HepG2 (cell line): Measurements from ENCODE around the gene MIF4GD. TPM values are rescaled to one million over a fixed set of nuclear protein-coding genes. Genes with fewer than 3 reads are reported as not detected.

Experiments used
- ATAC-seq: fragments of 200-7000 bp; cut with Tn5 transposase; 3 replicates; pipeline ENCODE4 v1.9.1; 2020; ENCODE audit warnings: mild to moderate bottlenecking, moderate library complexity
- BruUV-seq: library from RNA; stranded (reverse); fragments of 400-500 nt; replicated peaks from 2 replicates; lab custom pipeline; 2021; lab: Mats Ljungman, UMichigan
- CTCF ChIA-PET: fragments of 300-600 bp; formaldehyde crosslinking; extraction: SDS; loops from one replicate; lab custom pipeline; 2021; ENCODE audit warnings: low total read pairs, inconsistent platforms, low intra/inter-chr PET ratio; lab: Yijun Ruan, JAX
- POLR2A ChIA-PET: fragments of 350-600 bp; sonication (Branson Sonifier 250); formaldehyde crosslinking; loops from one replicate; lab custom pipeline; 2020; ENCODE audit warnings: antibody characterized with exemption, inconsistent platforms; lab: Yijun Ruan, JAX
- DNase-seq: peaks from one replicate; pipeline ENCODE4 v3.0.0-alpha.2; 2015; ENCODE audit warnings: low spot score
- FAIRE-seq: peaks from 3 replicates; lab custom pipeline; 2011; peaks lifted over from hg19 to GRCh38; lab: Jason Lieb, UNC
- H2AFZ ChIP-seq: one replicate; pipeline ENCODE4 v1.6.1; 2011; ENCODE audit warnings: low read length, inconsistent platforms
- H3K27ac ChIP-seq: fragments of 300-600 bp; 3 replicates; pipeline ENCODE4 v1.8.0; 2011; ENCODE audit warnings: mixed run types, mild to moderate bottlenecking, mixed read lengths, low read length, inconsistent platforms; ENCODE audit not compliant: insufficient read depth; ENCODE audit errors: extremely low read length
- H3K27me3 ChIP-seq, 2 experiments: fragments of 200-600 bp in 1 of 2; 2 replicates in 1 of 2; 3 replicates in 1 of 2; pipeline versions ENCODE4 v1.6.0 to v1.8.0; 2011; ENCODE audit warnings: low read length in 2 of 2, mild to moderate bottlenecking in 2 of 2, moderate library complexity in 2 of 2, inconsistent platforms in 1 of 2; ENCODE audit not compliant: insufficient read depth in 2 of 2, control insufficient read depth in 1 of 2
- H3K36me3 ChIP-seq, 2 experiments: fragments of 200-600 bp in 1 of 2; replicated peaks in 1 of 2; 2 replicates in 1 of 2; 3 replicates in 1 of 2; pipeline versions ENCODE4 v1.5.1 to v1.8.0; 2011; ENCODE audit warnings: low read length in 2 of 2, inconsistent platforms in 1 of 2; ENCODE audit not compliant: insufficient read depth in 2 of 2, control insufficient read depth in 1 of 2
- H3K4me1 ChIP-seq: 2 replicates; pipeline ENCODE4 v1.5.1; 2012; ENCODE audit warnings: low read length, inconsistent platforms; ENCODE audit not compliant: insufficient read depth
- H3K4me2 ChIP-seq: 2 replicates; pipeline ENCODE4 v1.6.0; 2011; ENCODE audit warnings: low read depth, low read length, inconsistent platforms
- H3K4me3 ChIP-seq, 3 experiments: fragments of 200-600 bp in 1 of 3; sonication (generic), shearing (Covaris generic) in 1 of 3; replicated peaks in 1 of 3; 2 replicates each; pipeline ENCODE4 v1.5.1; 2011 to 2016; ENCODE audit warnings: low read length in 3 of 3, inconsistent platforms in 2 of 3, low read depth in 2 of 3, mild to moderate bottlenecking in 2 of 3, control low read depth in 1 of 3, mixed read lengths in 1 of 3; ENCODE audit not compliant: insufficient read depth in 1 of 3
- H3K79me2 ChIP-seq: one replicate; pipeline ENCODE4 v1.6.1; 2011; ENCODE audit warnings: low read length, inconsistent platforms; ENCODE audit not compliant: insufficient read depth
- H3K9ac ChIP-seq: 2 replicates; pipeline ENCODE4 v1.6.0; 2011; ENCODE audit warnings: mild to moderate bottlenecking, low read depth, low read length, inconsistent platforms; ENCODE audit not compliant: insufficient read depth
- H3K9me3 ChIP-seq: 2 replicates; pipeline ENCODE4 v1.5.1; 2012; ENCODE audit warnings: mild to moderate bottlenecking, low read length
- H4K20me1 ChIP-seq: 2 replicates; pipeline ENCODE4 v1.6.0; 2011; ENCODE audit warnings: inconsistent platforms, mild to moderate bottlenecking, low read length, moderate library complexity; ENCODE audit not compliant: insufficient read depth
- ARNTL ChIP-seq: sonication (generic); formaldehyde crosslinking; IDR thresholded peaks from 2 replicates; pipeline ENCODE4 v1.4.0; 2020; ENCODE audit warnings: mild to moderate bottlenecking, missing genetic modification reagents
- ERF ChIP-seq: IDR thresholded peaks from 2 replicates; pipeline ENCODE4 v1.6.1; 2018; ENCODE audit warnings: missing biosample characterization, missing genetic modification reagents
- FIP1L1 ChIP-seq: fragments of 200-400 bp; formaldehyde crosslinking; IDR thresholded peaks from 2 replicates; pipeline ENCODE4 v1.6.1; 2018; ENCODE audit warnings: low read depth, mild to moderate bottlenecking, low read length, moderate library complexity, borderline replicate concordance; ENCODE audit not compliant: insufficient read depth
- GFI1 ChIP-seq: sonication (generic); formaldehyde crosslinking; IDR thresholded peaks from 2 replicates; pipeline ENCODE4 v1.5.0; 2020; ENCODE audit warnings: missing genetic modification reagents, mild to moderate bottlenecking, borderline replicate concordance
- RFX1 ChIP-seq: fragments of 450-650 bp; IDR thresholded peaks from 2 replicates; pipeline ENCODE4 v1.6.1; 2017
- ZMAT3 ChIP-seq: sonication (generic); formaldehyde crosslinking; conservative IDR thresholded peaks from 2 replicates; pipeline ENCODE4 v1.7.0; 2021; ENCODE audit warnings: missing genetic modification reagents
- WGBS: methylation state at CpG from one replicate; pipeline ENCODE4 v1.1.6; 2017; ENCODE audit warnings: low lambda C conversion rate; 5-methylcytosine and 5-hydroxymethylcytosine counted together
- in situ Hi-C: cut with HindIII; loops from 2 replicates; pipeline ENCODE4 v1.10.0; 2017; ENCODE audit warnings: low pct_unique_long_range_greater_than_20kb; ENCODE audit not compliant: extremely low pct_ligation_motif_present
- intact Hi-C: fragments of 100-400 bp; cut with micrococcal nuclease; formaldehyde crosslinking; loops from one replicate; pipeline ENCODE4 v1.10.0; 2022; ENCODE audit not compliant: unreplicated experiment
- polyA plus RNA-seq, 8 experiments: library from polyadenylated mRNA; depleted of rRNA in 3 of 8; stranded (reverse) in 7 of 8; unstranded in 1 of 8; fragments of >200 nt; fragmentation: Illumina TruSeq in 4 of 8; extraction: Trizol in 4 of 8; gene quantifications; 2 replicates each; pipeline versions ENCODE4 v1.2.1 to v1.2.3, GENCODE V29; 2011 to 2016; ENCODE audit warnings: low read depth in 4 of 8, missing spikeins in 1 of 8, mixed read lengths in 1 of 8; ENCODE audit not compliant: insufficient read depth in 1 of 8
- total RNA-seq, 5 experiments: library from RNA; depleted of rRNA; stranded (reverse); fragments of >200 nt; fragmentation: Illumina TruSeq; extraction: Trizol; gene quantifications; 2 replicates each; pipeline ENCODE4 v1.2.3, GENCODE V29; 2016; ENCODE audit warnings: low read depth in 1 of 5
- TF ChIP-seq, protein P1 (sequence below): sonication (generic); formaldehyde crosslinking; IDR thresholded peaks from 2 replicates; pipeline ENCODE4 v1.8.0; 2022; ENCODE audit warnings: mild to moderate bottlenecking, missing genetic modification reagents
- TF ChIP-seq, protein P2 (sequence below): sonication (generic); formaldehyde crosslinking; IDR thresholded peaks from 2 replicates; pipeline ENCODE4 v1.9.0; 2021; ENCODE audit warnings: missing genetic modification reagents, mild to moderate bottlenecking, borderline replicate concordance
- TF ChIP-seq, protein P3 (sequence below): sonication (generic); formaldehyde crosslinking; IDR thresholded peaks from 2 replicates; pipeline ENCODE4 v1.4.0; 2020; ENCODE audit warnings: mild to moderate bottlenecking, missing genetic modification reagents

MIF4GD gene
- total and polyA plus RNA-seq, 2 of the 13 experiments (the other 11 are each of a cell fraction or from before 2014, with no cell fraction given) = 14.0 to 28.0 TPM

DNA sequence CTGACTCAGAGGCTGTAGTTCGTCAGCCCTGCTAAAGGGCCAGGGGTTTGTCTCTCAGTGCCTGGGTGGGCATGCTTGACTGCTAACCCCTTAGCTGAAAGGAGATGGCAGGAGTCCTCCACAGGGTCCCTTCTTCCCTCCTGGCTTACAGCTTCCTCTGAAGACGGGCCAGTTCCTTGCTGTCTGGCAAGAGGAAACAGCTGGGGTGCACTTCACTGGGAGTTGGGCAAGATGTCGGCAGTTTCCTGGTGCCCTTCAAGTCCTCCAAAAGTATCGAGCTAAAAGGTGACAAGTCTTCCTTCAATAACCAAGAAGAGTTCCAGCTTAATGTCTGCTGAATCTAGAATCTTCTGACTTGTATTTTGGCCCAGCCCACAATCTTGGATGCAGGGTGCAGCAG is 42.2 kb downstream of the MIF4GD start:
- FAIRE-seq = no peak
- POLR2A ChIA-PET = interaction anchor here (1.2 kb wide), 1 partner anchor 32 kb away, joined by 4 read pairs; the partner anchor contains the start of genes GGA3 and MRPS7
- H4K20me1 ChIP-seq = no peaks in the 10 kb centered on the region
- H3K9ac ChIP-seq = no peak overlapping the region
- H3K36me3 ChIP-seq = peaks cover 57 to 79% of the 10 kb centered on the region in 2 experiments
- CTCF ChIA-PET = no interaction called here
- no peak overlapping the region for H3K4me3 ChIP-seq
- H3K9me3 ChIP-seq = no peaks in the 10 kb centered on the region
- H3K79me2 ChIP-seq = no peaks in the 10 kb centered on the region
- intact Hi-C loops = no loop called here
- no TSS peak for BruUV-seq
- no peaks in the 10 kb centered on the region for H3K27me3 ChIP-seq
- H3K27ac ChIP-seq = no peak overlapping the region
- in situ Hi-C loops = no loop called here
- 100% methylated on average over 4 of the region's 4 CpGs for WGBS
- H3K4me1 ChIP-seq = no peaks in the 10 kb centered on the region
- TF ChIP-seq RFX1 (no peak), ARNTL (CRISPR knock-in tag) (no peak), GFI1 (no peak), FIP1L1 (no peak), ZMAT3 (no peak), ERF (CRISPR knock-in tag) (no peak)
- TF ChIP-seq, protein P1, sequence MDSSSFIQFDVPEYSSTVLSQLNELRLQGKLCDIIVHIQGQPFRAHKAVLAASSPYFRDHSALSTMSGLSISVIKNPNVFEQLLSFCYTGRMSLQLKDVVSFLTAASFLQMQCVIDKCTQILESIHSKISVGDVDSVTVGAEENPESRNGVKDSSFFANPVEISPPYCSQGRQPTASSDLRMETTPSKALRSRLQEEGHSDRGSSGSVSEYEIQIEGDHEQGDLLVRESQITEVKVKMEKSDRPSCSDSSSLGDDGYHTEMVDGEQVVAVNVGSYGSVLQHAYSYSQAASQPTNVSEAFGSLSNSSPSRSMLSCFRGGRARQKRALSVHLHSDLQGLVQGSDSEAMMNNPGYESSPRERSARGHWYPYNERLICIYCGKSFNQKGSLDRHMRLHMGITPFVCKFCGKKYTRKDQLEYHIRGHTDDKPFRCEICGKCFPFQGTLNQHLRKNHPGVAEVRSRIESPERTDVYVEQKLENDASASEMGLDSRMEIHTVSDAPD (CRISPR knock-in tag) = no peak
- TF ChIP-seq, protein P2, sequence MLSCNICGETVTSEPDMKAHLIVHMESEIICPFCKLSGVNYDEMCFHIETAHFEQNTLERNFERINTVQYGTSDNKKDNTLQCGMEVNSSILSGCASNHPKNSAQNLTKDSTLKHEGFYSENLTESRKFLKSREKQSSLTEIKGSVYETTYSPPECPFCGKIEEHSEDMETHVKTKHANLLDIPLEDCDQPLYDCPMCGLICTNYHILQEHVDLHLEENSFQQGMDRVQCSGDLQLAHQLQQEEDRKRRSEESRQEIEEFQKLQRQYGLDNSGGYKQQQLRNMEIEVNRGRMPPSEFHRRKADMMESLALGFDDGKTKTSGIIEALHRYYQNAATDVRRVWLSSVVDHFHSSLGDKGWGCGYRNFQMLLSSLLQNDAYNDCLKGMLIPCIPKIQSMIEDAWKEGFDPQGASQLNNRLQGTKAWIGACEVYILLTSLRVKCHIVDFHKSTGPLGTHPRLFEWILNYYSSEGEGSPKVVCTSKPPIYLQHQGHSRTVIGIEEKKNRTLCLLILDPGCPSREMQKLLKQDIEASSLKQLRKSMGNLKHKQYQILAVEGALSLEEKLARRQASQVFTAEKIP = no peak
- TF ChIP-seq, protein P3, sequence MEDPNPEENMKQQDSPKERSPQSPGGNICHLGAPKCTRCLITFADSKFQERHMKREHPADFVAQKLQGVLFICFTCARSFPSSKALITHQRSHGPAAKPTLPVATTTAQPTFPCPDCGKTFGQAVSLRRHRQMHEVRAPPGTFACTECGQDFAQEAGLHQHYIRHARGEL (CRISPR knock-in tag) = no peak
- DNase-seq = no peak
- no peak overlapping the region for H2AFZ ChIP-seq
- H3K4me2 ChIP-seq = no peak overlapping the region
- no peak for ATAC-seq
